Activated CD4-positive, alpha-beta T cell treated with anti-CD3 and anti-CD28 coated beads for 48 hours (primary cell): ENCODE data around the gene CHRDL1.
"Not testable (repeated sequence)": the region's sequence is repeated elsewhere in the genome, so short reads cannot be mapped to it uniquely, and the experiment has no call there.

Experiments
- DNase-seq: peaks from one replicate; pipeline ENCODE4 v3.0.0-alpha.2; 2020

The CHRDL1 gene

GRCh38 chrX:110741213-110741796, 54.3 kb downstream of the CHRDL1 start:
- DNase-seq, result no peak

- DNase-seq, result no peak
Observed at GRCh38 chrX:110734894-110735541, 60.6 kb downstream of the CHRDL1 start.

DNA sequence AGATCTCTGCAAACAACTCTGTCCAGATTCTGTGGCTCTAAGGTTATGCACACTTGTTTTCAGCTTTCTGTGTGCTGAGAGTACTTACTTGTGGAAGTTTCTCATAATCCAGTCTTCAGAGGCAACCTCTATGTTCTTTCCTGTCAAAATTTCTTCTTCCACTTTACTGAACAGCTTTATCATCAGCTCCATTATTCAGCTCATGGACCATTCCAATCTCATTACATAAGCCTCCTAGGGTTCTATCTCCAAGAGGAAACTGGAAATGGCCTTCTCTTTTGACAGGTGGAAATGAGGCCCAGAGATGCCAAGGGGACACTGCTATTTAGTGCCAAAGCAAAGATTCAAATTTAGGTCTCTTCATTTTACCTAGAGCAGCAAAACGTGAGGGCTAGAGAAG, 61.3 kb downstream of the CHRDL1 start:
- DNase-seq, result no peak

DNA sequence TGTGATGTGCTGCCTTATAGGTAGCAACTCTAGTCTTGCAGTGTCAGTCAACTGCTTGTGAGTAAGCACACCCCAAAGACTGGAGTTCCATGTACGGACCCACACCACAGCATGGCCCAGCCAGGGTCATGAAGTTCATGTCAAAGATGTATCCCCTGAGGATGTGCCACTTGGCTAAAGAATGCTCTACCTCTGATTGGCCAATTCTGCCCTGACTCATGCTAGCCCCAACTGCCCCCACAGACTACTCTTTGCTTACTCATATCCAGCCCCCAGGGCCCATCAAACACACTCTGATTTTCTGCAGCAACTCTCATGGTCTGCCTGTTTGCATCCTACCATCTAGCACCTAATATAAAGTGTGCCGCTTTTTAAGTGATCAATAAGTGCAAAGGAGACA, 62.5 kb downstream of the CHRDL1 start:
- no peak for DNase-seq

DNA sequence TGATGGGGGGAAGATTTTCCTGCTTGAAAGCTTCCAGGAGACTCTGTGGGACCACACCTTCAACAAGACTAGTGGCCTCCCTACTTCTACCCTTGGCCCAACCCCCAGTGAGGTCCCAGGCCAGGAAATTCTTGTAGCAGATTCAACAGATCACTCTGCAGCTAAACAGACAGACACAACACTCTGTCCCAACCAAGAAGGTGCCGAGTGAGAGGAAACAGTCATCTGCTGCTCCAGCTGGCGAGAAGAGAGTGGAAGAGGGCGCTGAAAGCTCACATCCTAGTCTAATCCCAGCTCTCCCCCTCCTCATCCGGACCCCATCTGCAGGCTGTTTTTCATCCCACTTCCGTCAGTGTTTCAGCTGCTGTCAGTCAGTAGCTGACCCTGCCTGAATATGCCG, 63.4 kb downstream of the CHRDL1 start:
- DNase-seq, result no peak

DNA sequence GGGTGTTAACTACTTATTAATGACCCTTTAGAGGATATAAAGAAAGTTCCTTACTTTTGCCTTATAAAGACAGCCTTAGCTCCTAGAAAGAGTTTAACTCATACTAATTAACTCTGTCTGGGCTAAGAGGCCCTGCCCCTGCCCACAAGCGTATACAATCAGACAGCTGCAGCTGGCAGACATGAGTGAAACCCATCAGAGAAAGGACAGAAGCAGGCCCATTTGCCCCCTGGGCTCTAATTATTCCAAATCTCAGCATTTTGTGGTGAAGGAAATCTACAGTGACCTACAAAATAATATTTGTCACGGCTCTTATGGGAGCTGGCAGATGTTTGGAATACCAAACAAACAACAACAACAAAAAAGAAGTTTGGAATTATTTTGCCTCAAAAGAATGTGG, 71.8 kb downstream of the CHRDL1 start:
- DNase-seq, result no peak

DNA sequence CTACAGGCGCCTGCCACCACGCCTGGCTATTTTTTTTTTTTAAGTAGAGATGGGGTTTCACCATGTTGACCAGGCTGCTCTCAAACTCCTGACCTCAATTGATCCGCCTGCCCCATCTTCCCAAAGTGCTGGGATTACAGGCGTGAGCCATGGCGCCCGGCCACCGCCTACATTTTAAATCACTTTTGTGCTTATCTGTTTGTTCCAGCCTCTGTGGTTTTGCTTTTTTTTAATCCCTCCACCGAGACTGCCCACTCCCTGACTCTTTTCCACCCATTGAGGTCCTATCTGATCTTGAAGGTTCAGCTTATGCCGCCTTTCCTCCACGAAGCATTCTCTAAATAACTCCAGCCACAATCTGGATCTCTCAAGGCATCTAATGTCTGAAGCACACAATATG, 73.5 kb downstream of the CHRDL1 start:
- DNase-seq, result no peak

GRCh38 chrX:110713666-110714065, 82.0 kb downstream of the CHRDL1 start:
- no peak for DNase-seq

DNA sequence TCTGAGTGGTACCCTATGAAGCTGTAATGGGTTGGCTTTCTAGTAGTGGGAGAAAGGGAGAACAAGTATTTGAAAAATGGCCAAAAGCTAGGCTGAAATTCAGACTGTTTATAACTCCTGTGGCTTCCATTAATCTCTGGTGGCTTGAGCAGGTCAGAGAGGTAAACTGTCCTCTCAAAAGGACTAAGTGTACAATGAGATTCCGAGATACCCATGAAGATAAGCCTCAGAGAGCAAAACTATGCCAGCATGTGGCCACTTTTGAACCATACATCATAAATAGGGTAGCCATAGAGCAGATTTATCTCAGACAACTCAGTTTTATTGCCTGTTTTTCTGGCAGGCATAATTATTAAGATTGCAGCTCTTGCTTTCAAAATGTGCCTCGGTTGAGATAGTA, 89.2 kb downstream of the CHRDL1 start:
- no peak for DNase-seq

- no peak for DNase-seq
Observed at GRCh38 chrX:110703641-110704040, 92.0 kb downstream of the CHRDL1 start.

DNA sequence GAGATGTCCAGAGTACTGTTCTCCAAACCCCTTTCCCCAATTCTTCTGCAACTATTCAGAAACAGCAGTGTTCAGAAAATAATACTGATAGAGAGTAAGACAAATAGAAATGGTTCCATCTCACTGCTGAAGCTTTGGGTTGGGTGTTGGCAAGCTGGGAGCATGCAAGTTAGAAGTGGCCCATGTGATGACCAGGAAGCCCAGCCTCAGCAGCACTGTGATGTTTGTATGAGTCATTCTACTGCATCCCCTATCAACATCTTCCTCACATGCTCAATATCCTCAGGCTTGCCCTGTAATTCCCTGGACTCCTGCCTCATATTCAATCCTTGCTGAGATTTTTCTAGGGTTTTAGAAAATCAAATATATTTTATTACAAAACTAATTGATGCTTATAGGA, 96.5 kb downstream of the CHRDL1 start:
- DNase-seq, result no peak

DNA sequence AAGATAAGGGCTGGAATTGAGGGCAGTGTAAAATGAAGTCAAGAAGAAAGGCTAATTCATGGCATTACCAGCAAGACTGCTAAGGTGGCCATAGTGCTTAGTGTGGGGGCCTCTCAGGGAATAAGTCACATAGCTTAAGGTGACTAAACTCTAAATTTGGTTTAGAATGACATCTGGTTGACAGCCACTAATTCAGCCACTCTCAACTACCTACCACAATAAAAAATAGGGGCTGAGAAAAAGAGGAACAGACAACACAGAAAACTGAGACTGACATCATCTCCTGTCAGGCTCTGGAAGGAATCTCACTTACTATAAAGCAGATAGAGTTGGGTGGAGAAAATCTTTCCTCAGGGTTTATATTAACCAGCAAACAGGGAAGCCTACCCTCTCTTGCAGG, 96.9 kb downstream of the CHRDL1 start:
- no peak for DNase-seq

DNA sequence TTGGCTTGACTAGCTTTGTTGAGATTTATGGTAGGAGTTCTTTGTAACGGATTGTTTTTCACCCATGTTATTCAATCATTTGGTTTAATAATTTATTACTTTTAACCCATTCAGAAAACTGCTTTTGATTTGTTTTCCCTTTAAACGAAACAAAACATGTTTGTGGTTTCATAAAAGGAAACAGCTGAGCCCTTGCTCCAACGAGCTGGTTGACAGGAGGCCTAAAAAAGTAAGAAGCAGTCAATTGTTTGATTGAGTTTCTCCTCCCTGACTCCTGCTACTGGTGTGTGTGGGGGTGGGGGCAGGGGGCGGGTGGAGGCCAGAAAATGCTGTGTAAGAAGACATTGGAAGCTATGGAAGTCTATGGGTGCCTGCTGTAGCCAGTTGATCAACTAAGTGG, 102.8 kb downstream of the CHRDL1 start:
- DNase-seq, result no peak

DNA sequence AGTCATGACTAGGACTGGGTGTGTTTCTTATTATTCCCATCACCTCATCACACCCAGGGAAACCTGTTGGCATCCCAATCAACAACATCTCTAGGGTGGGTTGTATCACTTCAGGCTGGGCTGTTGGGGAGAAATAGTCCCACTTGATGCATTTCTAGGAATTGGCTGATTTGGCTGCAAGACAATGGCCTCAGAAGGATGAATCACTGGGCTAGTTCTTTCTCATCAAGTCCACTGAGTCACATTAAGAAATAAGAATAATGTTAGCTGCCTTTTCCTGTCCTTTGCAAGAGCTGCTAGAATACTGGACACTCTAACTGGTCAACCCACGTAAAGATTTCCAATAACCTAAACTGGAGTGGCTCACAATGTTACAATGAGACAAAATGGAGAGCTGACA, 104.2 kb downstream of the CHRDL1 start:
- DNase-seq, result no peak

GRCh38 chrX:110684653-110685052, 111.0 kb downstream of the CHRDL1 start:
- DNase-seq, result no peak

- no peak for DNase-seq
Observed at GRCh38 chrX:110683925-110684324, 111.7 kb downstream of the CHRDL1 start.

- no peak for DNase-seq
Observed at GRCh38 chrX:110678591-110678990, 117.0 kb downstream of the CHRDL1 start.

GRCh38 chrX:110675886-110676285, 119.7 kb downstream of the CHRDL1 start:
- DNase-seq, result no peak

- no peak for DNase-seq
Observed at GRCh38 chrX:110671068-110671803, 124.4 kb downstream of the CHRDL1 start.

DNA sequence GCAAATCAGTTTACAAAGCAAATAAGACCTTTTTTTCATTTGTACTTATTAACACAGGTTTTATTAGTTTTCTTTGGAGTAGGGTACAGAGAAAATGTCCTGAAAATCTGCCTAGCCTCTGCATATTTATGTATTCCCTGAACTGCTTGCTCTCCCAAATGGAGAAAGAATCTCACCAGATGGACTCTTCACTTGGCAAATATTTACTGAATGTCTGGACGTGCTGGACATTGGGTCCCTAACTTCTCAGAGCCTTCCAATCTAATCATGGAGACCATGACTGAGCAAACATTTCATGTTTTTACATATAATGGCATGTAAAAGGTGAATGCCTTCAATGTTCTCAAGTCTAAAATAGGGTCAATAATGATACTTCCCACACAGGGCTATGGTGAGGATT, 126.0 kb downstream of the CHRDL1 start:
- DNase-seq, result no peak

DNA sequence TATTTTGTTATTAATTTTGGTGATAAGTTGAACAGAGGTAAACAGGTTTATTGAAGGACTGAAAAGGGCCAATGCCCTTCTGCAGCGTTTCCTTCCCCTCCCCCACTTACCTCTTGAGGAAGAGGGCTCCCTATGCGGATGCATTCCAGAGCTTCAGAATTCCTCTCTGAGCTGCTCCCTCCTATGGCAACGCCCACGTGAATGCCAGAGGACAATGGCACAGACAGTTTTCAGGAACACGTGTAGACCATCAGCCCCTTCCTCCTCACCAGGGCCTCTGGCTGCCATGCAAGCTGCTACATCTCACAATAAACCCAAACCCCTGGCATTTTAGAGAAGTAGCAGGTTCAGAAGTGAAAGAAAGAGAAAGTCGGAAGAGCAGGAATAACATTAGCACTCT, 127.9 kb downstream of the CHRDL1 start:
- no peak for DNase-seq

DNA sequence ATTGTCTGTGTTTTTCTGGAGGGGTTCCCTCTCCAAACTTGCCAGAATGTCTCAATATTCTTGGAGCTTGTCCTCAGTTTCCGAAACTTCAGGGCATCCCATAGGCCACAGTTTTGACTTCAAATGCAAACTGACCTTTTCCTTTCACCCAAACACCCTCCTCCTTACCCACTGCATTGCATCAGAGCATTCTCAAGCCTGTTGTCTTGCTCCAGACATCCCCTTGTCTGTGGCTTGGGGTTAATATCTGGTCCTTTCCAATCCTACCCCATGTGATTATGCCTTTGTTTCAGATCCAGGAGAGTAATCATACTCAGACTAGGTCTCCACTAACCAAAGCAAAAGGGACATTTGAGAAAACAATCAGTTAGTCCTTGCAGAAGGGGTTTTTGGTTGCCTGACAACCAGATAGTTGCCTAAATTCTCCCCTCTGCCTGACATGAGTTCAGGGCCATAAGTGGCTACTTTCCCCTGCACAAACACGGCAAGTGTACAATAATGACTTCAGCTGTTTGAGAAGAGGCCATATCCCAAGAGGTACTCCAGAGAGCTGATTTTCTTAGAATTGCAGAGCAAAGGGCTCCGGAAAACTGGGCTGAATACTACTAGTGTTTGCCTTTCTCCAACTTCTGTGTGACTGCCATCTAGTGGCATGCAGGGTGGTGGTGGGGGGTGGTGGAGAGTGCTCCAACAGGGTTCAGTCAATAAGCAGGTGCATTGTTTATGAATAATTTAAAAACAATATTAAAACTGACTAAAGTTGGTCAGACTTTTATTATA, 130.2 kb downstream of the CHRDL1 start:
- peak; percentile 13 for DNase-seq

- no peak for DNase-seq
Observed at GRCh38 chrX:110657073-110657472, 138.5 kb downstream of the CHRDL1 start.

GRCh38 chrX:110654280-110654679, 141.3 kb downstream of the CHRDL1 start:
- not testable (repeated sequence) for DNase-seq
